SHP77 treated with DMSO at 0.1 percent for 48 hours (cell line): ENCODE data around the gene RNF2.
"Not testable (repeated sequence)": the region's sequence is repeated elsewhere in the genome, so short reads cannot be mapped to it uniquely, and the experiment has no call there.

Experiments
- DNase-seq: peaks from one replicate; lab custom pipeline; 2025; lab: John Stamatoyannopoulos, UW

Gene RNF2

GRCh38 chr1:185050823-185051451 lies 5.6 kb downstream of the RNF2 start:
- DNase-seq: no peak

- DNase-seq: no peak
Measured at GRCh38 chr1:185053204-185053603, 7.8 kb downstream of the RNF2 start.

- DNase-seq: no peak
Measured at GRCh38 chr1:185054365-185055060, 9.2 kb downstream of the RNF2 start.

- no peak for DNase-seq
Measured at GRCh38 chr1:185058110-185058509, 12.8 kb downstream of the RNF2 start.

- DNase-seq: no peak
Measured at GRCh38 chr1:185058876-185059275, 13.5 kb downstream of the RNF2 start.

GRCh38 chr1:185059950-185060571 lies 14.7 kb downstream of the RNF2 start:
- no peak for DNase-seq

GRCh38 chr1:185062710-185063370 lies 17.5 kb downstream of the RNF2 start:
- DNase-seq: no peak

- no peak for DNase-seq
Measured at GRCh38 chr1:185063719-185064118, 18.4 kb downstream of the RNF2 start.

GRCh38 chr1:185065006-185065405 lies 19.6 kb downstream of the RNF2 start:
- DNase-seq: not testable (repeated sequence)

- no peak for DNase-seq
Measured at GRCh38 chr1:185066181-185066580, 20.8 kb downstream of the RNF2 start.

GRCh38 chr1:185068341-185068740 lies 23.0 kb downstream of the RNF2 start:
- DNase-seq: no peak

GRCh38 chr1:185069202-185069772 lies 23.9 kb downstream of the RNF2 start:
- no peak for DNase-seq

GRCh38 chr1:185070051-185070450 lies 24.7 kb downstream of the RNF2 start:
- no peak for DNase-seq

- DNase-seq: no peak
Measured at GRCh38 chr1:185073725-185074124, 28.4 kb downstream of the RNF2 start.

- no peak for DNase-seq
Measured at GRCh38 chr1:185074307-185074706, 28.9 kb downstream of the RNF2 start.

GRCh38 chr1:185075476-185075875 lies 30.1 kb downstream of the RNF2 start:
- no peak for DNase-seq

GRCh38 chr1:185077374-185077773 lies 32.0 kb downstream of the RNF2 start:
- DNase-seq: no peak

GRCh38 chr1:185080422-185080821 lies 35.1 kb downstream of the RNF2 start:
- no peak for DNase-seq

- no peak for DNase-seq
Measured at GRCh38 chr1:185083818-185084217, 38.5 kb downstream of the RNF2 start.

- no peak for DNase-seq
Measured at GRCh38 chr1:185087101-185087500, 41.7 kb downstream of the RNF2 start.

- DNase-seq: no peak
Measured at GRCh38 chr1:185087746-185088145, 42.4 kb downstream of the RNF2 start.

GRCh38 chr1:185091480-185091879 lies 46.1 kb downstream of the RNF2 start:
- DNase-seq: no peak

GRCh38 chr1:185094761-185095160 lies 49.4 kb downstream of the RNF2 start:
- no peak for DNase-seq
